ENCODE measurements around the gene ABHD3.

GRCh38 chr18:21653361-21653760 is 51.2 kb downstream of the ABHD3 start:
- TF ChIP-seq CTCF (IDR thresholded peaks at IDR 0.05) (no peak), POLR2AphosphoS5 (IDR thresholded peaks at IDR 0.05; ENCODE audit: low read depth, low read length) (no peak), REST (IDR thresholded peaks at IDR 0.05; ENCODE audit: insufficient read depth in 1 of 2, low read depth in 2 of 2, low read length in 1 of 2) (no peak)

Data from Panc1 (cell line).